Measurements from ENCODE around the gene FGF19. TPM values are rescaled to one million over a fixed set of nuclear protein-coding genes. Genes with fewer than 3 reads are reported as not detected.

Gene FGF19
- total and polyA plus RNA-seq, 7 experiments from 2014 or later: not detected

- Mint-ChIP-seq H3K27ac (no peak overlapping the region), H3K36me3 (peaks cover 0 to 17% (median 0%) of the 10 kb centered on the region in 5 donors), H3K4me1 (peaks cover 0 to 2% (median 0%) of the 10 kb centered on the region in 7 donors), H3K27me3 (no peaks in the 10 kb centered on the region), H3K9me3 (no peaks in the 10 kb centered on the region), H3K4me3 (no peak overlapping the region)
- ChIA-PET POLR2A (no interaction called here), CTCF (no interaction called here)
- intact Hi-C loops (cut with micrococcal nuclease): no loop called here
- Histone ChIP-seq H3K4me1 (ENCODE audit: control insufficient read depth in 2 of 2, insufficient read depth in 2 of 2, low read length in 2 of 2) (no peaks in the 10 kb centered on the region), H3K36me3 (ENCODE audit: control insufficient read depth in 2 of 3, insufficient read depth in 3 of 3, low read length in 3 of 3) (no peaks in the 10 kb centered on the region), H3K4me3 (ENCODE audit: low read length) (no peak overlapping the region), H3K27ac (ENCODE audit: low read depth, low read length) (no peak overlapping the region), H3K9me3 (ENCODE audit: control insufficient read depth in 2 of 3, low read length in 3 of 3) (no peaks in the 10 kb centered on the region), H3K27me3 (ENCODE audit: control insufficient read depth in 2 of 2, insufficient read depth in 2 of 2, low read length in 2 of 2) (no peaks in the 10 kb centered on the region)
- ATAC-seq: no peak
- no peak for DNase-seq
These were observed 49.0 kb downstream of the FGF19 start for GRCh38 chr11:69654660-69655478.

- H3K27me3 ChIP-seq (ENCODE audit: control insufficient read depth in 2 of 2, insufficient read depth in 2 of 2, low read length in 2 of 2): no peaks in the 10 kb centered on the region
- H3K36me3 Mint-ChIP-seq: peaks cover 0 to 14% (median 0%) of the 10 kb centered on the region in 5 donors
- no peak for DNase-seq
- no peaks in the 10 kb centered on the region for H3K4me1 ChIP-seq (ENCODE audit: control insufficient read depth in 2 of 2, insufficient read depth in 2 of 2, low read length in 2 of 2)
- peaks cover 0 to 2% (median 0%) of the 10 kb centered on the region in 7 donors for H3K4me1 Mint-ChIP-seq
- no peaks in the 10 kb centered on the region for H3K27me3 Mint-ChIP-seq
- no peak overlapping the region for H3K27ac ChIP-seq (ENCODE audit: low read depth, low read length)
- no peak for ATAC-seq
- H3K4me3 ChIP-seq (ENCODE audit: low read length): no peak overlapping the region
- no peaks in the 10 kb centered on the region for H3K36me3 ChIP-seq (ENCODE audit: control insufficient read depth in 2 of 3, insufficient read depth in 3 of 3, low read length in 3 of 3)
- H3K4me3 Mint-ChIP-seq: no peak overlapping the region
- no peaks in the 10 kb centered on the region for H3K9me3 Mint-ChIP-seq
- POLR2A ChIA-PET: no interaction called here
- CTCF ChIA-PET: no interaction called here
- H3K9me3 ChIP-seq (ENCODE audit: control insufficient read depth in 2 of 3, low read length in 3 of 3): no peaks in the 10 kb centered on the region
- no peak overlapping the region for H3K27ac Mint-ChIP-seq
- intact Hi-C loops (cut with micrococcal nuclease): no loop called here
These were observed 49.7 kb downstream of the FGF19 start for GRCh38 chr11:69654001-69654659.

GRCh38 chr11:69653406-69653960, 50.3 kb downstream of the FGF19 start:
- Mint-ChIP-seq H3K4me1 (peaks cover 0 to 2% (median 0%) of the 10 kb centered on the region in 7 donors), H3K9me3 (no peaks in the 10 kb centered on the region), H3K4me3 (no peak overlapping the region), H3K36me3 (peaks cover 0 to 14% (median 0%) of the 10 kb centered on the region in 5 donors), H3K27me3 (no peaks in the 10 kb centered on the region), H3K27ac (no peak overlapping the region)
- Histone ChIP-seq H3K4me3 (ENCODE audit: low read length) (no peak overlapping the region), H3K36me3 (ENCODE audit: control insufficient read depth in 2 of 3, insufficient read depth in 3 of 3, low read length in 3 of 3) (no peaks in the 10 kb centered on the region), H3K27me3 (ENCODE audit: control insufficient read depth in 2 of 2, insufficient read depth in 2 of 2, low read length in 2 of 2) (no peaks in the 10 kb centered on the region), H3K9me3 (ENCODE audit: control insufficient read depth in 2 of 3, low read length in 3 of 3) (no peaks in the 10 kb centered on the region), H3K27ac (ENCODE audit: low read depth, low read length) (no peak overlapping the region), H3K4me1 (ENCODE audit: control insufficient read depth in 2 of 2, insufficient read depth in 2 of 2, low read length in 2 of 2) (no peaks in the 10 kb centered on the region)
- ATAC-seq (no peak), DNase-seq (no peak)
- ChIA-PET POLR2A (no interaction called here), CTCF (no interaction called here)
- intact Hi-C loops (cut with micrococcal nuclease): no loop called here

GRCh38 chr11:69652999-69653398, 50.8 kb downstream of the FGF19 start:
- Histone ChIP-seq H3K27ac (ENCODE audit: low read depth, low read length) (no peak overlapping the region), H3K36me3 (ENCODE audit: control insufficient read depth in 2 of 3, insufficient read depth in 3 of 3, low read length in 3 of 3) (no peaks in the 10 kb centered on the region), H3K9me3 (ENCODE audit: control insufficient read depth in 2 of 3, low read length in 3 of 3) (no peaks in the 10 kb centered on the region), H3K27me3 (ENCODE audit: control insufficient read depth in 2 of 2, insufficient read depth in 2 of 2, low read length in 2 of 2) (no peaks in the 10 kb centered on the region), H3K4me3 (ENCODE audit: low read length) (no peak overlapping the region), H3K4me1 (ENCODE audit: control insufficient read depth in 2 of 2, insufficient read depth in 2 of 2, low read length in 2 of 2) (no peaks in the 10 kb centered on the region)
- no peak overlapping the region for H3K27ac Mint-ChIP-seq
- no peaks in the 10 kb centered on the region for H3K9me3 Mint-ChIP-seq
- H3K36me3 Mint-ChIP-seq: peaks cover 0 to 14% (median 0%) of the 10 kb centered on the region in 5 donors
- DNase-seq (no peak), ATAC-seq (no peak)
- ChIA-PET CTCF (no interaction called here), POLR2A (no interaction called here)
- intact Hi-C loops (cut with micrococcal nuclease): no loop called here
- no peaks in the 10 kb centered on the region for H3K27me3 Mint-ChIP-seq
- H3K4me3 Mint-ChIP-seq: no peak overlapping the region
- peaks cover 0 to 2% (median 0%) of the 10 kb centered on the region in 7 donors for H3K4me1 Mint-ChIP-seq

GRCh38 chr11:69651834-69652620, 51.8 kb downstream of the FGF19 start:
- H3K4me3 Mint-ChIP-seq: no peak overlapping the region
- ATAC-seq: no peak
- H3K9me3 Mint-ChIP-seq: no peaks in the 10 kb centered on the region
- no peaks in the 10 kb centered on the region for H3K36me3 ChIP-seq (ENCODE audit: control insufficient read depth in 2 of 3, insufficient read depth in 3 of 3, low read length in 3 of 3)
- no peaks in the 10 kb centered on the region for H3K9me3 ChIP-seq (ENCODE audit: control insufficient read depth in 2 of 3, low read length in 3 of 3)
- H3K36me3 Mint-ChIP-seq: peaks cover 0 to 14% (median 0%) of the 10 kb centered on the region in 5 donors
- ChIA-PET CTCF (no interaction called here), POLR2A (no interaction called here)
- intact Hi-C loops (cut with micrococcal nuclease): no loop called here
- peaks cover 0 to 2% (median 0%) of the 10 kb centered on the region in 7 donors for H3K4me1 Mint-ChIP-seq
- H3K27ac Mint-ChIP-seq: no peak overlapping the region
- no peak for DNase-seq
- H3K4me3 ChIP-seq (ENCODE audit: low read length): no peak overlapping the region
- no peaks in the 10 kb centered on the region for H3K27me3 Mint-ChIP-seq
- no peak overlapping the region for H3K27ac ChIP-seq (ENCODE audit: low read depth, low read length)
- no peaks in the 10 kb centered on the region for H3K4me1 ChIP-seq (ENCODE audit: control insufficient read depth in 2 of 2, insufficient read depth in 2 of 2, low read length in 2 of 2)
- no peaks in the 10 kb centered on the region for H3K27me3 ChIP-seq (ENCODE audit: control insufficient read depth in 2 of 2, insufficient read depth in 2 of 2, low read length in 2 of 2)

GRCh38 chr11:69650832-69651344, 52.9 kb downstream of the FGF19 start:
- no peak overlapping the region for H3K4me3 ChIP-seq (ENCODE audit: low read length)
- DNase-seq (no peak), ATAC-seq (no peak)
- Mint-ChIP-seq H3K27ac (no peak overlapping the region), H3K27me3 (no peaks in the 10 kb centered on the region), H3K36me3 (peaks cover 0 to 14% (median 0%) of the 10 kb centered on the region in 5 donors), H3K4me3 (no peak overlapping the region), H3K9me3 (no peaks in the 10 kb centered on the region), H3K4me1 (peaks cover 0 to 2% (median 0%) of the 10 kb centered on the region in 7 donors)
- H3K27ac ChIP-seq (ENCODE audit: low read depth, low read length): no peak overlapping the region
- H3K27me3 ChIP-seq (ENCODE audit: control insufficient read depth in 2 of 2, insufficient read depth in 2 of 2, low read length in 2 of 2): no peaks in the 10 kb centered on the region
- intact Hi-C loops (cut with micrococcal nuclease): no loop called here
- ChIA-PET POLR2A (no interaction called here), CTCF (no interaction called here)
- no peaks in the 10 kb centered on the region for H3K4me1 ChIP-seq (ENCODE audit: control insufficient read depth in 2 of 2, insufficient read depth in 2 of 2, low read length in 2 of 2)
- no peaks in the 10 kb centered on the region for H3K36me3 ChIP-seq (ENCODE audit: control insufficient read depth in 2 of 3, insufficient read depth in 3 of 3, low read length in 3 of 3)
- H3K9me3 ChIP-seq (ENCODE audit: control insufficient read depth in 2 of 3, low read length in 3 of 3): no peaks in the 10 kb centered on the region

All from naive thymus-derived CD4-positive, alpha-beta T cell (primary cell).